HG03045 (cell line): Measurements from ENCODE around the gene TBC1D8.

ENCODE experiments used
- ATAC-seq: cut with Tn5 transposase; IDR thresholded peaks from one replicate; pipeline ENCODE4 v1.9.1; 2021; ENCODE audit warnings: mild to moderate bottlenecking, moderate library complexity; ENCODE audit not compliant: unreplicated experiment

TBC1D8 gene

GRCh38 chr2:100963026-100963375 lies 188.2 kb downstream of the TBC1D8 start:
- ATAC-seq = no peak

- ATAC-seq = no peak
Observed at GRCh38 chr2:100962366-100963025, 188.7 kb downstream of the TBC1D8 start.

- no peak for ATAC-seq
Observed at GRCh38 chr2:100960688-100961087, 190.5 kb downstream of the TBC1D8 start.

DNA sequence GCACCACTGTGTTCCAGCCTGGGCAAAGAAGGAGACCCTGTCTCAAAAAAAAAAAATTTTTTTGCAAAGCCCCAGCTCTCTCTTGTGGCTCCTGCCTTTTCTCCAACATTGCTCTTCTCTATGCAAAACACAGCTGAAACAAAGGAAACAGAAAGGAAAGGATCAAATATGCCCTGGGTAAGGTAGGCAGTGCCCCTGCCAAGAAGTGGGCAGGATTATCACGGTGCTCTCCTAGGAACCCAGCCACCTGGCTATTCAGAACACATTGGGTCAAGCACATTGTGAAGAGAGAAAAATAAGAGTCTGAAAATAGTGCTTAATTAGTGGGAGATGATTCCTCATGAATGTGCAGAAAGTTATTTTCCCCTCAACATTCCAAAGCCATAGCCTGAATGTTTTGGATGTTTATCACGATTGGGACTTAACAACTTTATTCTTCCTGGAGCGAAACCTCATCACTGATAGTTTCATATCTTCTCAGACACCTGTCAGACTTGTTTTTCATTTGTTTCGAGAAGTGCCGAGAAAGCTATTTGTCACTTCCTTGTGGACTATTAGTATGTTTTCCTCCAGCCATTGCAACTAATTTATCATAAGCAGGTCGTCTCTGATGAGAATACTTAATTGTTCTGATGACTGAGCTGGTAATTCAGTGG lies 191.8 kb downstream of the TBC1D8 start:
- no peak for ATAC-seq

GRCh38 chr2:100957996-100958653 lies 193.1 kb downstream of the TBC1D8 start:
- no peak for ATAC-seq
